Osteocyte (in vitro differentiated cells): ENCODE measurements around the gene SMAD3. TPM values are rescaled to one million over a fixed set of nuclear protein-coding genes. Genes with fewer than 3 reads are reported as not detected.
A peak's percentile ranks its signal among the peaks of the same experiment; 100 is the strongest.

Experiments used
- DNase-seq: peaks from one replicate; pipeline ENCODE4 v3.0.0; 2021; ENCODE audit warnings: mixed read lengths; ENCODE audit not compliant: unreplicated experiment; ENCODE audit errors: extremely low spot score
- H3K27ac Mint-ChIP-seq: one replicate; pipeline ENCODE4 v1.8.0; 2021; ENCODE audit warnings: mild to moderate bottlenecking, mixed read lengths; ENCODE audit not compliant: unreplicated experiment
- H3K27me3 Mint-ChIP-seq: one replicate; pipeline ENCODE4 v1.8.0; 2021; ENCODE audit warnings: mixed read lengths; ENCODE audit not compliant: unreplicated experiment
- H3K36me3 Mint-ChIP-seq: one replicate; pipeline ENCODE4 v1.8.0; 2021; ENCODE audit warnings: mixed read lengths; ENCODE audit not compliant: unreplicated experiment
- H3K4me1 Mint-ChIP-seq: one replicate; pipeline ENCODE4 v1.8.0; 2021; ENCODE audit warnings: mixed read lengths; ENCODE audit not compliant: unreplicated experiment
- H3K4me3 Mint-ChIP-seq: one replicate; pipeline ENCODE4 v1.8.0; 2021; ENCODE audit warnings: mild to moderate bottlenecking, moderate library complexity, mixed read lengths; ENCODE audit not compliant: unreplicated experiment
- H3K9me3 Mint-ChIP-seq: one replicate; pipeline ENCODE4 v1.8.0; 2021; ENCODE audit warnings: mixed read lengths; ENCODE audit not compliant: unreplicated experiment
- CTCF ChIP-seq: fragments of 200-600 bp; sonication (generic); IDR thresholded peaks from 2 replicates; pipeline ENCODE4 v1.5.0; 2021; ENCODE audit warnings: antibody characterized with exemption, mild to moderate bottlenecking, moderate library complexity
- total RNA-seq: library from RNA; stranded (reverse); gene quantifications from 2 replicates; pipeline ENCODE4 v1.2.1, GENCODE V29; 2021

The SMAD3 gene
- total RNA-seq, 1 donor from 2014 or later: 39.7 TPM

- Mint-ChIP-seq H3K27me3 (no peaks in the 10 kb centered on the region), H3K4me3 (no peak overlapping the region), H3K36me3 (peaks cover 5% of the 10 kb centered on the region), H3K4me1 (peaks cover 38% of the 10 kb centered on the region), H3K27ac (peak overlapping the region; percentile 90), H3K9me3 (no peaks in the 10 kb centered on the region)
- no peak for DNase-seq
- no peak for TF ChIP-seq CTCF
Observed at GRCh38 chr15:67097424-67097823, 32.0 kb downstream of the SMAD3 start.

GRCh38 chr15:67097930-67098740, 32.7 kb downstream of the SMAD3 start:
- Mint-ChIP-seq H3K36me3 (peaks cover 5% of the 10 kb centered on the region), H3K27me3 (no peaks in the 10 kb centered on the region), H3K9me3 (no peaks in the 10 kb centered on the region), H3K27ac (peak overlapping the region; percentile 90), H3K4me3 (peak overlapping the region; percentile 35), H3K4me1 (peaks cover 35% of the 10 kb centered on the region)
- DNase-seq: no peak
- TF ChIP-seq CTCF: no peak

DNA sequence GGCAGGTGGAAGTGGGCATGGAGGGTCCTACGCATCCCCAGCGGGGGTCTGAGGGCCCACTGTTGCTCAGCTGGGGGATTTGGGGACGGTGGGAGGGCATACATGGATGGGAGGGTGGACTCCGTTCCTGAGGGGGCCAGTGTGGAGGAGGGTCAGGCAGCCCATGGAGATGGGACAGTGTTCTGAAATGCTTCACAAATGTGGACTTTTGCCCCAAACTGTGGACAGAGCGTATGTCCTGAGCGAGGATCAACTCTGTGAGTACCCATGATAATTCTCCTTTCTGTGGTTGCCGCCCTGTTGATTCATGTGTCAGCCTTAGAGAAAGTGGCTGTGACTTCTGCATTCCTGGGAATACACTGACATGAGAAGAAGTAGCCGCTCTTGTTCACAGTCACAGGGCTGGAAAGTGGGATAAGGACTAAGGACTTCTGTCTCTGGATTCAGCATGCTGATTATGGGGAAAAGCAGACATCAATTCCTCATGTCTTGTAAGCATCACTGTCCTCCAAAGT, 33.4 kb downstream of the SMAD3 start:
- Mint-ChIP-seq H3K27me3 (no peaks in the 10 kb centered on the region), H3K36me3 (peaks cover 5% of the 10 kb centered on the region), H3K9me3 (no peaks in the 10 kb centered on the region), H3K4me3 (peak overlapping the region; percentile 12), H3K4me1 (peaks cover 38% of the 10 kb centered on the region), H3K27ac (peak overlapping the region; percentile 90)
- no peak for TF ChIP-seq CTCF
- DNase-seq: no peak

- no peak for DNase-seq
- TF ChIP-seq CTCF: no peak
- no peaks in the 10 kb centered on the region for H3K9me3 Mint-ChIP-seq
- no peak overlapping the region for H3K27ac Mint-ChIP-seq
- no peaks in the 10 kb centered on the region for H3K27me3 Mint-ChIP-seq
- peaks cover 5% of the 10 kb centered on the region for H3K36me3 Mint-ChIP-seq
- peaks cover 51% of the 10 kb centered on the region for H3K4me1 Mint-ChIP-seq
- H3K4me3 Mint-ChIP-seq: no peak overlapping the region
Observed at GRCh38 chr15:67100124-67100791, 34.9 kb downstream of the SMAD3 start.
